Thyroid gland (tissue), 4 donors: ENCODE data around the gene WDR44. TPM values are rescaled to one million over a fixed set of nuclear protein-coding genes. Genes with fewer than 3 reads are reported as not detected.
A peak's percentile ranks its signal among the peaks of the same experiment; 100 is the strongest.

Experiments used
- DNase-seq, 2 donors: peaks; one replicate each; pipeline ENCODE4 v3.0.0-alpha.2; 2019
- H3K27ac ChIP-seq, 3 donors: fragments of 200-600 bp; sonication (generic); 1 replicate in 2 of 3; 2 replicates in 1 of 3; pipeline ENCODE4 v1.5.1; 2016 to 2019; ENCODE audit warnings: mild to moderate bottlenecking in 1 of 3, moderate library complexity in 1 of 3
- H3K27me3 ChIP-seq: fragments of 200-600 bp; sonication (generic); one replicate; pipeline ENCODE4 v1.5.1; 2019
- H3K36me3 ChIP-seq, 2 donors: fragments of 200-600 bp; sonication (generic); one replicate each; pipeline ENCODE4 v1.5.1; 2016 to 2019
- H3K4me1 ChIP-seq, 2 donors: fragments of 200-600 bp; sonication (generic); one replicate each; pipeline ENCODE4 v1.5.1; 2017 to 2019
- H3K4me3 ChIP-seq, 3 donors: fragments of 200-600 bp; sonication (generic); replicated peaks in 1 of 3; 1 replicate in 2 of 3; 2 replicates in 1 of 3; pipeline ENCODE4 v1.5.1; 2016; ENCODE audit warnings: mild to moderate bottlenecking in 1 of 3
- H3K9me3 ChIP-seq: fragments of 200-600 bp; sonication (generic); one replicate; pipeline ENCODE4 v1.5.1; 2017
- POLR2A ChIP-seq, 2 donors: fragments of 450-650 bp; IDR thresholded peaks; one replicate each; pipeline ENCODE4 v1.6.1; 2017; ENCODE audit warnings: antibody characterized with exemption in 2 of 2, mild to moderate bottlenecking in 2 of 2, moderate library complexity in 1 of 2
- WGBS, 2 donors: methylation state at CpG; one replicate each; pipeline ENCODE4 v1.1.5; 2017; 5-methylcytosine and 5-hydroxymethylcytosine counted together
- intact Hi-C: fragments of 100-400 bp; cut with DNase I; formaldehyde crosslinking; loops from one replicate; pipeline ENCODE4 v1.15.1; 2023
- total RNA-seq, 4 donors: library from RNA; depleted of rRNA; stranded (reverse); fragments of >200 nt; gene quantifications; one replicate each; pipeline ENCODE4 v1.2.3, GENCODE V29; 2016
- TF ChIP-seq, protein P1 (sequence below), 6 experiments: fragments of 200-600 bp in 3 of 6; fragments of 450-650 bp in 3 of 6; sonication (generic) in 3 of 6; IDR thresholded peaks; one replicate each; pipeline ENCODE4 v1.5.1; 2016 to 2019; ENCODE audit warnings: antibody characterized with exemption in 6 of 6, mild to moderate bottlenecking in 2 of 6, inconsistent platforms in 1 of 6, moderate library complexity in 1 of 6

The WDR44 gene
- total RNA-seq, 4 donors from 2014 or later: 18.8 to 24.0 (median 22.5) TPM

- DNase-seq: no peak
- 100% methylated on average over 4 of the region's 6 CpGs; no CpG with 5 or more reads in 1 of the 2 donors for WGBS, 2 donors
- no peak for TF ChIP-seq POLR2A (IDR thresholded peaks at IDR 0.05)
- TF ChIP-seq, protein P1, sequence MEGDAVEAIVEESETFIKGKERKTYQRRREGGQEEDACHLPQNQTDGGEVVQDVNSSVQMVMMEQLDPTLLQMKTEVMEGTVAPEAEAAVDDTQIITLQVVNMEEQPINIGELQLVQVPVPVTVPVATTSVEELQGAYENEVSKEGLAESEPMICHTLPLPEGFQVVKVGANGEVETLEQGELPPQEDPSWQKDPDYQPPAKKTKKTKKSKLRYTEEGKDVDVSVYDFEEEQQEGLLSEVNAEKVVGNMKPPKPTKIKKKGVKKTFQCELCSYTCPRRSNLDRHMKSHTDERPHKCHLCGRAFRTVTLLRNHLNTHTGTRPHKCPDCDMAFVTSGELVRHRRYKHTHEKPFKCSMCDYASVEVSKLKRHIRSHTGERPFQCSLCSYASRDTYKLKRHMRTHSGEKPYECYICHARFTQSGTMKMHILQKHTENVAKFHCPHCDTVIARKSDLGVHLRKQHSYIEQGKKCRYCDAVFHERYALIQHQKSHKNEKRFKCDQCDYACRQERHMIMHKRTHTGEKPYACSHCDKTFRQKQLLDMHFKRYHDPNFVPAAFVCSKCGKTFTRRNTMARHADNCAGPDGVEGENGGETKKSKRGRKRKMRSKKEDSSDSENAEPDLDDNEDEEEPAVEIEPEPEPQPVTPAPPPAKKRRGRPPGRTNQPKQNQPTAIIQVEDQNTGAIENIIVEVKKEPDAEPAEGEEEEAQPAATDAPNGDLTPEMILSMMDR (IDR thresholded peaks at IDR 0.05): no peak
- Histone ChIP-seq H3K27ac (no peak overlapping the region), H3K36me3 (no peaks in the 10 kb centered on the region), H3K27me3 (no peaks in the 10 kb centered on the region), H3K4me1 (no peaks in the 10 kb centered on the region), H3K9me3 (no peaks in the 10 kb centered on the region), H3K4me3 (no peak overlapping the region)
- intact Hi-C loops: no loop called here
These were observed 72.9 kb downstream of the WDR44 start for GRCh38 chrX:118418811-118419251.

GRCh38 chrX:118420462-118420861 is 74.6 kb downstream of the WDR44 start:
- no peaks in the 10 kb centered on the region for H3K36me3 ChIP-seq
- no peak overlapping the region for H3K4me3 ChIP-seq
- H3K27me3 ChIP-seq: no peaks in the 10 kb centered on the region
- H3K9me3 ChIP-seq: no peaks in the 10 kb centered on the region
- H3K27ac ChIP-seq: no peak overlapping the region
- H3K4me1 ChIP-seq: no peaks in the 10 kb centered on the region
- TF ChIP-seq POLR2A (IDR thresholded peaks at IDR 0.05): no peak
- TF ChIP-seq, protein P1 (IDR thresholded peaks at IDR 0.05): no peak
- peak in 1 of 2 donors; percentile 12 for DNase-seq
- intact Hi-C loops: no loop called here
- WGBS, 2 donors: 59 to 68% methylated on average over 5 of the region's 5 CpGs

- no peak overlapping the region for H3K27ac ChIP-seq
- H3K27me3 ChIP-seq: no peaks in the 10 kb centered on the region
- no peaks in the 10 kb centered on the region for H3K36me3 ChIP-seq
- TF ChIP-seq POLR2A (IDR thresholded peaks at IDR 0.05): no peak
- TF ChIP-seq, protein P1 (IDR thresholded peaks at IDR 0.05): no peak
- no peaks in the 10 kb centered on the region for H3K4me1 ChIP-seq
- DNase-seq: no peak
- no peak overlapping the region for H3K4me3 ChIP-seq
- no peaks in the 10 kb centered on the region for H3K9me3 ChIP-seq
- intact Hi-C loops: no loop called here
- WGBS, 2 donors: 95 to 97% methylated on average over 4 of the region's 4 CpGs
These were observed 77.7 kb downstream of the WDR44 start for GRCh38 chrX:118423558-118423957.

DNA sequence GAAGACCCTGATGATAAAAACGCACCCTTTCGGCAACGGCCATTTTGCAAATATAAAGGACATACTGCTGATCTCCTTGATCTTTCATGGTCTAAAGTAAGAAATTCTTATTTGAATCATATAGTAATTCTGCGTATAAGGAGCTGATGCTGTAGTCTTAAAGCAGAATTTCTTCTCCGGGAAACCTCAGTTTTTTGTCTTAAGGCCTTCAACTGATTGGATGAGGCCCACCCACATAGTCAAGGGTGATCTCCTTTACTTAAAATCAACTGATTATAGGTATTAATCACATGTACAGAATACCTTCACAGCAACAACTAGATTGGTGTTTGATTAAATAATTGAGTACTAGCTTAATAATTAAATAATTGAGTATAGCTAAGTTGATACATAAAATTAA is 86.9 kb downstream of the WDR44 start:
- Histone ChIP-seq H3K9me3 (no peaks in the 10 kb centered on the region), H3K4me1 (no peaks in the 10 kb centered on the region), H3K4me3 (no peak overlapping the region), H3K36me3 (no peaks in the 10 kb centered on the region), H3K27me3 (no peaks in the 10 kb centered on the region), H3K27ac (no peak overlapping the region)
- intact Hi-C loops: no loop called here
- no peak for TF ChIP-seq POLR2A (IDR thresholded peaks at IDR 0.05)
- TF ChIP-seq, protein P1 (IDR thresholded peaks at IDR 0.05): no peak
- DNase-seq: no peak
- 96 to 99% methylated on average over 5 of the region's 5 CpGs for WGBS, 2 donors

- H3K36me3 ChIP-seq: no peaks in the 10 kb centered on the region
- no peak for DNase-seq
- H3K4me3 ChIP-seq: no peak overlapping the region
- intact Hi-C loops: no loop called here
- WGBS, 2 donors: 69 to 73% methylated on average over 1 of the region's 1 CpG
- H3K4me1 ChIP-seq: no peaks in the 10 kb centered on the region
- no peaks in the 10 kb centered on the region for H3K27me3 ChIP-seq
- H3K27ac ChIP-seq: no peak overlapping the region
- TF ChIP-seq, protein P1 (IDR thresholded peaks at IDR 0.05): no peak
- no peak for TF ChIP-seq POLR2A (IDR thresholded peaks at IDR 0.05)
- H3K9me3 ChIP-seq: no peaks in the 10 kb centered on the region
These were observed 91.4 kb downstream of the WDR44 start for GRCh38 chrX:118437283-118437682.
